H1 (cell line): ENCODE measurements around the gene LARP6. TPM values are rescaled to one million over a fixed set of nuclear protein-coding genes. Genes with fewer than 3 reads are reported as not detected.

ENCODE experiments used
- CTCF ChIA-PET: fragments of 300-600 bp; sonication (Branson Sonifier 250); formaldehyde crosslinking; loops from one replicate; lab custom pipeline; 2021; ENCODE audit not compliant: partially characterized antibody; lab: Charles Lee
- POLR2A ChIA-PET: fragments of 300-600 bp; sonication (Branson Sonifier 250); formaldehyde crosslinking; loops from one replicate; lab custom pipeline; 2021; ENCODE audit warnings: inconsistent platforms; ENCODE audit not compliant: partially characterized antibody; lab: Charles Lee
- DNase-seq, 2 experiments: peaks; one replicate each; pipeline versions ENCODE4 v3.0.0 to v3.0.0-alpha.2; 2010 to 2022; ENCODE audit warnings: low spot score in 2 of 2, low read depth in 1 of 2, mixed read lengths in 1 of 2
- FAIRE-seq: peaks from 2 replicates; lab custom pipeline; 2011; peaks lifted over from hg19 to GRCh38; lab: Jason Lieb, UNC
- H2AFZ ChIP-seq: 2 replicates; pipeline ENCODE4 v1.8.1; 2012; ENCODE audit warnings: low read length, inconsistent platforms
- H2AK5ac ChIP-seq: 2 replicates; pipeline ENCODE4 v1.6.1; 2013; ENCODE audit warnings: low read depth, low read length
- H2BK120ac ChIP-seq: replicated peaks from 2 replicates; pipeline ENCODE3; 2013; ENCODE audit warnings: low read depth, low read length, inconsistent platforms
- H2BK12ac ChIP-seq: 2 replicates; pipeline ENCODE4 v1.6.1; 2013; ENCODE audit warnings: low read depth, low read length
- H2BK15ac ChIP-seq: 2 replicates; pipeline ENCODE4 v1.6.1; 2013; ENCODE audit warnings: low read length
- H2BK20ac ChIP-seq: 2 replicates; pipeline ENCODE4 v1.6.1; 2013; ENCODE audit warnings: low read length
- H2BK5ac ChIP-seq: 2 replicates; pipeline ENCODE4 v1.6.1; 2013; ENCODE audit warnings: low read depth, low read length
- H3K14ac ChIP-seq: 2 replicates; pipeline ENCODE4 v1.6.1; 2013; ENCODE audit warnings: inconsistent platforms; ENCODE audit not compliant: insufficient read length
- H3K18ac ChIP-seq: 2 replicates; pipeline ENCODE4 v1.6.1; 2013; ENCODE audit warnings: low read length; ENCODE audit errors: extremely low read depth
- H3K23ac ChIP-seq: 2 replicates; pipeline ENCODE4 v1.6.1; 2013; ENCODE audit warnings: inconsistent platforms; ENCODE audit not compliant: insufficient read length
- H3K23me2 ChIP-seq: 2 replicates; pipeline ENCODE4 v1.6.1; 2013; ENCODE audit warnings: low read depth, low read length
- H3K27ac ChIP-seq: 2 replicates; pipeline ENCODE4 v1.6.1; 2011; ENCODE audit warnings: low read depth, low read length, inconsistent platforms
- H3K27me3 ChIP-seq, 4 experiments: replicated peaks in 1 of 4; 1 replicate in 1 of 4; 2 replicates in 3 of 4; pipeline versions ENCODE4 v1.6.1 to v1.8.1; 2011 to 2013; ENCODE audit warnings: low read length in 3 of 4, mild to moderate bottlenecking in 3 of 4, inconsistent platforms in 2 of 4, mixed read lengths in 2 of 4, moderate library complexity in 1 of 4; ENCODE audit not compliant: control insufficient read depth in 3 of 4, insufficient read depth in 3 of 4; ENCODE audit errors: extremely low read depth in 1 of 4
- H3K36me3 ChIP-seq, 4 experiments: 2 replicates each; pipeline versions ENCODE4 v1.6.1 to v1.8.1; 2011 to 2013; ENCODE audit warnings: mild to moderate bottlenecking in 4 of 4, low read length in 3 of 4, moderate library complexity in 2 of 4, control low read depth in 1 of 4, inconsistent platforms in 1 of 4; ENCODE audit not compliant: insufficient read depth in 4 of 4, control insufficient read depth in 2 of 4
- H3K4ac ChIP-seq: replicated peaks from 2 replicates; pipeline ENCODE3; 2013; ENCODE audit warnings: low read length, low read depth, mixed read lengths, inconsistent platforms; ENCODE audit not compliant: insufficient read length
- H3K4me1 ChIP-seq, 4 experiments: replicated peaks in 1 of 4; 1 replicate in 1 of 4; 2 replicates in 3 of 4; pipeline versions ENCODE4 v1.6.1 to v1.8.1; 2011 to 2013; ENCODE audit warnings: low read length in 3 of 4, inconsistent platforms in 2 of 4, mixed read lengths in 1 of 4; ENCODE audit not compliant: insufficient read depth in 4 of 4, control insufficient read depth in 3 of 4
- H3K4me2 ChIP-seq, 2 experiments: 2 replicates each; pipeline versions ENCODE4 v1.6.1 to v1.8.1; 2011 to 2013; ENCODE audit warnings: low read depth in 2 of 2, low read length in 2 of 2, control low read depth in 1 of 2, inconsistent platforms in 1 of 2, mild to moderate bottlenecking in 1 of 2; ENCODE audit not compliant: insufficient read depth in 1 of 2
- H3K4me3 ChIP-seq, 4 experiments: fragments of 200-600, 300-600 bp in 1 of 4; sonication (generic), shearing (Covaris generic), sonication (Bioruptor Twin) in 1 of 4; 2 replicates each; pipeline versions ENCODE4 v1.5.1 to v1.8.1; 2011 to 2016; ENCODE audit warnings: low read length in 4 of 4, low read depth in 3 of 4, control low read depth in 2 of 4, inconsistent platforms in 2 of 4, mild to moderate bottlenecking in 2 of 4, mixed read lengths in 1 of 4, moderate library complexity in 1 of 4; ENCODE audit not compliant: insufficient read depth in 2 of 4; ENCODE audit errors: extremely low read depth in 1 of 4
- H3K56ac ChIP-seq: replicated peaks from 2 replicates; pipeline ENCODE3; 2013; ENCODE audit warnings: low read depth, mild to moderate bottlenecking, mixed read lengths, low read length, inconsistent platforms; ENCODE audit not compliant: insufficient read length
- H3K79me1 ChIP-seq: 2 replicates; pipeline ENCODE4 v1.6.1; 2013; ENCODE audit warnings: low read depth, low read length, control low read depth
- H3K79me2 ChIP-seq, 2 experiments: 2 replicates each; pipeline versions ENCODE4 v1.6.1 to v1.8.1; 2012 to 2013; ENCODE audit warnings: low read length in 2 of 2, mild to moderate bottlenecking in 2 of 2, inconsistent platforms in 1 of 2; ENCODE audit not compliant: insufficient read depth in 2 of 2, control insufficient read depth in 1 of 2
- H3K9ac ChIP-seq, 4 experiments: replicated peaks in 1 of 4; 1 replicate in 1 of 4; 2 replicates in 3 of 4; pipeline versions ENCODE4 v1.6.1 to v1.8.1; 2011 to 2013; ENCODE audit warnings: low read depth in 3 of 4, low read length in 3 of 4, control low read depth in 2 of 4, mild to moderate bottlenecking in 2 of 4, moderate library complexity in 2 of 4, inconsistent platforms in 1 of 4; ENCODE audit errors: extremely low read depth in 1 of 4
- H3K9me3 ChIP-seq, 2 experiments: 2 replicates each; pipeline versions ENCODE4 v1.6.1 to v1.8.1; 2012 to 2013; ENCODE audit warnings: mild to moderate bottlenecking in 2 of 2, moderate library complexity in 2 of 2, control low read depth in 1 of 2, inconsistent platforms in 1 of 2, low read depth in 1 of 2, low read length in 1 of 2, mixed read lengths in 1 of 2; ENCODE audit not compliant: insufficient read depth in 2 of 2
- H4K20me1 ChIP-seq, 2 experiments: replicated peaks in 1 of 2; 2 replicates each; pipeline versions ENCODE3 to v1.8.1; 2011 to 2013; ENCODE audit warnings: inconsistent platforms in 2 of 2, low read length in 2 of 2, mild to moderate bottlenecking in 1 of 2; ENCODE audit not compliant: insufficient read depth in 2 of 2, control insufficient read depth in 1 of 2
- H4K5ac ChIP-seq: 2 replicates; pipeline ENCODE4 v1.6.1; 2013; ENCODE audit warnings: low read length, low read depth, mixed read lengths, inconsistent platforms; ENCODE audit not compliant: insufficient read length
- H4K8ac ChIP-seq: 2 replicates; pipeline ENCODE4 v1.8.0; 2013; ENCODE audit warnings: mild to moderate bottlenecking, moderate library complexity, low read length, inconsistent platforms; ENCODE audit not compliant: insufficient read depth; ENCODE audit errors: extremely low read depth
- H4K91ac ChIP-seq: replicated peaks from 2 replicates; pipeline ENCODE3; 2013; ENCODE audit warnings: low read length, mixed read lengths, inconsistent platforms; ENCODE audit not compliant: insufficient read length
- ASH2L ChIP-seq: fragments of 200-600, 300-600 bp; sonication (generic); IDR thresholded peaks from one replicate; pipeline ENCODE4 v1.7.1; 2017; ENCODE audit warnings: low read length
- BACH1 ChIP-seq: IDR thresholded peaks from 2 replicates; pipeline ENCODE4 v1.6.1; 2012; ENCODE audit warnings: low read length, improper control_type of control experiment
- GABPA ChIP-seq: IDR thresholded peaks from 2 replicates; pipeline ENCODE4 v1.6.1; 2011; ENCODE audit warnings: mild to moderate bottlenecking, low read length, moderate library complexity, borderline replicate concordance; ENCODE audit not compliant: insufficient read depth
- HDAC2 ChIP-seq, 2 experiments: fragments of 300-600 bp in 1 of 2; sonication (generic) in 1 of 2; IDR thresholded peaks; 2 replicates each; pipeline ENCODE4 v1.6.1; 2011 to 2012; ENCODE audit warnings: low read depth in 2 of 2, low read length in 2 of 2, mild to moderate bottlenecking in 2 of 2, moderate library complexity in 2 of 2, borderline replicate concordance in 1 of 2, inconsistent platforms in 1 of 2
- PHF8 ChIP-seq: fragments of 200-600 bp; sonication (generic); conservative IDR thresholded peaks from 2 replicates; pipeline ENCODE4 v1.7.1; 2012; ENCODE audit warnings: low read depth, mild to moderate bottlenecking, inconsistent platforms, low read length, moderate library complexity
- TBP ChIP-seq: IDR thresholded peaks from 2 replicates; pipeline ENCODE4 v1.6.1; 2011; ENCODE audit warnings: low read depth, low read length, improper control_type of control experiment
- WGBS, 2 experiments: shearing (Covaris generic) in 1 of 2; methylation state at CpG; one replicate each; pipeline versions ENCODE4 v1.1.6 to v1.1.7; 2013 to 2015; ENCODE audit warnings: low lambda C conversion rate in 2 of 2, mixed read lengths in 2 of 2, inconsistent platforms in 1 of 2, low coverage in 1 of 2, missing lambda C conversion rate in 1 of 2; ENCODE audit not compliant: insufficient replicate concordance in 2 of 2, insufficient coverage in 1 of 2, insufficient read length in 1 of 2; ENCODE audit errors: extremely low coverage in 1 of 2, missing lambda C conversion rate in 1 of 2; 5-methylcytosine and 5-hydroxymethylcytosine counted together
- long read RNA-seq, 2 experiments: library from RNA in 1 of 2; library from capped mRNA in 1 of 2; stranded (forward); transcript quantifications; one replicate each; pipeline ENCODE4 v2.0.0, GENCODE V29; 2021; ENCODE audit warnings: inconsistent platforms in 1 of 2
- polyA minus RNA-seq, 3 experiments: library from RNA; depleted of rRNA, polyadenylated mRNA; stranded (reverse); fragments of >200 nt; gene quantifications; 1 replicate in 2 of 3; 2 replicates in 1 of 3; pipeline ENCODE4 v1.2.3, GENCODE V29; 2011
- polyA plus RNA-seq, 7 experiments: library from polyadenylated mRNA; depleted of rRNA in 3 of 7; stranded (reverse) in 5 of 7; unstranded in 2 of 7; fragments of >200 nt in 5 of 7; fragments of 200-250 nt in 2 of 7; gene quantifications; 1 replicate in 5 of 7; 2 replicates in 1 of 7; 4 replicates in 1 of 7; pipeline versions ENCODE4 v1.2.1 to v1.2.3, GENCODE V29; 2011 to 2013; ENCODE audit warnings: missing spikeins in 2 of 7, mixed read lengths in 2 of 7
- total RNA-seq: library from RNA; stranded (reverse); fragmentation: NEBNext Ultra II Directional; extraction: Animal tissue kit (Norgen Biotek cat#: 25700); gene quantifications from 2 replicates; pipeline ENCODE4 v1.2.1, GENCODE V29; 2021
- TF ChIP-seq, protein P1 (sequence below): IDR thresholded peaks from 2 replicates; pipeline ENCODE4 v1.6.1; 2012; ENCODE audit warnings: inconsistent platforms

The LARP6 gene
- 20.2 and 21.0 TPM in 2 replicates for total RNA-seq
- polyA plus RNA-seq (2011; rRNA removed) = 23.9 and 24.7 TPM in 2 replicates
- 24.6 TPM for polyA plus RNA-seq (2011; cell fraction: cytosol; rRNA removed)
- 15.6 TPM for polyA plus RNA-seq (2011; cell fraction: nucleus; rRNA removed)
- polyA plus RNA-seq (2012, experiment 1 of 2) = 21.5 to 30.2 TPM (median 23.2 TPM) in 4 replicates
- 15.6 TPM for polyA plus RNA-seq (2012, experiment 2 of 2)
- 17.0 TPM for polyA plus RNA-seq (2013, experiment 1 of 2)
- polyA plus RNA-seq (2013, experiment 2 of 2) = 17.2 TPM
- polyA minus RNA-seq (2011; rRNA and poly(A)+ RNA removed) = 12.1 and 12.8 TPM in 2 replicates
- polyA minus RNA-seq (2011; cell fraction: cytosol; rRNA and poly(A)+ RNA removed) = 5.7 TPM
- polyA minus RNA-seq (2011; cell fraction: nucleus; rRNA and poly(A)+ RNA removed) = 15.3 TPM
- long read RNA-seq, experiment 1, full-length matches to known transcripts = 12 of 14 reads
- long read RNA-seq, experiment 1, partial matches to known transcripts = 0 of 14 reads
- long read RNA-seq, experiment 1, other reads (novel, unspliced or antisense) = 2 of 14 reads
- long read RNA-seq, experiment 2 = 0 reads

DNA sequence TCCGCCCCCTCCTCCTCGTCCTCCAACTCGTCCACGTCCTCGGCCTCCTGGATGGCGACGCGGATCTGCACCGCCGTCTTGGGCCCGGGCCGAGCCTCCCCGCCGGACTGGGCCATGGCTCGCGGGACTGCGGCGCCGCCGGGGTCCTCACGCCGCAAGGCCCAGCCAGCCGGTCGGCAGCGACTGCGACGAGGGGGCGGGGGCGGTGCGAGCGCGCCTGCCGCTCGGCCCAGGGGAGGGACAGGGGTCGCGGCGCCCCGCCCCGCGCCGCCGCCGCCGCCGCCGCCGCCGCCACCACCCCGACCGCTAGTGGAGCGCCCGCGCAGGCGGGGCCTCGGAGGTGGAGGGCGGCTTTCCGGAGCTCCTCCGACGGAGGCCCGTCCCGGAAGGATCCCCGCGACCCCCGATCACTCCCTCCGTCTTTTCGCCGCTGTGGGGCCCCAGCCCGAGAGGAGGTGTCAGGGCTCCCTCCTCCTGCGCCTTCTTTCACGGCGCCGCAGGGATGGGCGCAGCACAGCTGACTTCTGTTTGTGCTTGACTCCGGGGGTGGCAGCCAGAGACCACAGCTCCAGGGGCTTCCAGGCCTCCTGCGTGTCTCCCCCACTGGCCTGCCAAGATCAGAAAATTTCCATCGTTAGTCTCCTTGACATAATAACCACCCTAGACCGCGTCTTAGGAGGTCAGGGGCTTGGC, at the start of gene LARP6:
Gene LARP6, minus strand, starts transcription at position 185 of the 693 bp plus-strand sequence. Its CDS starts 69 bp downstream, at position 116.
- peak within 1 kb of the TSS; percentile 82 for H4K5ac ChIP-seq
- H3K27me3 ChIP-seq = 0 out of 7 replicates have a peak, but pooled peaks cover 0 to 3% (median 0%) of the 10 kb centered on the region in 4 experiments
- no peak within 1 kb of the TSS; the same call in 1 of the 2 replicates for H3K27ac ChIP-seq
- peak within 1 kb of the TSS; percentile 81; the same call in 1 of the 2 replicates for H4K8ac ChIP-seq
- DNase-seq (peak in 1 of 2 experiments; percentile 85), FAIRE-seq (no peak)
- CTCF ChIA-PET = interaction anchor here (1.0 to 1.8 kb wide), 5 partner anchors 15 to 157 kb away, joined by 3 to 9 read pairs (median 4); no protein-coding TSS in a partner anchor
- H2AFZ ChIP-seq = 0 out of 2 replicates have a peak within 1 kb of the TSS, but pooled peaks have one; percentile 79
- no peak within 1 kb of the TSS for H3K14ac ChIP-seq
- no peaks in the 10 kb centered on the region for H3K79me1 ChIP-seq
- peak within 1 kb of the TSS; percentile 20 for H3K56ac ChIP-seq
- POLR2A ChIA-PET = interaction anchor here (0.6 to 2.4 kb wide), 8 partner anchors 9 to 1454 kb away, joined by 3 to 10 read pairs (median 4); partner anchors contain the start of gene THAP10
- peak within 1 kb of the TSS; percentile 3 to 79 (median 34); a peak in 6 of 7 replicates for H3K9ac ChIP-seq
- H4K20me1 ChIP-seq = no peaks in the 10 kb centered on the region
- no peak within 1 kb of the TSS for H3K23ac ChIP-seq
- no peak within 1 kb of the TSS for H2BK12ac ChIP-seq
- H3K4ac ChIP-seq = no peak within 1 kb of the TSS
- 8% methylated on average over 10 of the region's 78 CpGs; no CpG with 5 or more reads in 1 of the 2 experiments for WGBS, 2 experiments
- no peak within 1 kb of the TSS for H2AK5ac ChIP-seq
- H2BK20ac ChIP-seq = no peak within 1 kb of the TSS
- H3K9me3 ChIP-seq = no peaks in the 10 kb centered on the region
- H3K18ac ChIP-seq = peak within 1 kb of the TSS; percentile 60
- peaks cover 3 to 8% (median 5%) of the 10 kb centered on the region in 4 experiments; a peak in 4 of 7 replicates for H3K4me1 ChIP-seq
- H3K79me2 ChIP-seq = peaks cover 0 to 9% of the 10 kb centered on the region in 2 experiments; a peak in 1 of 4 replicates
- H3K4me2 ChIP-seq = peak within 1 kb of the TSS; percentile 36 to 90
- H3K4me3 ChIP-seq = peak within 1 kb of the TSS; percentile 70 to 80 (median 73)
- H2BK120ac ChIP-seq = no peak within 1 kb of the TSS
- H4K91ac ChIP-seq = peak within 1 kb of the TSS; percentile 62
- no peaks in the 10 kb centered on the region for H3K36me3 ChIP-seq
- peaks cover 10% of the 10 kb centered on the region; the same call in 1 of the 2 replicates for H3K23me2 ChIP-seq
- no peak within 1 kb of the TSS for H2BK15ac ChIP-seq
- H2BK5ac ChIP-seq = no peak within 1 kb of the TSS
- TF ChIP-seq TBP = no peak; the same call in 1 of the 2 replicates
- peak; percentile 31 for TF ChIP-seq ASH2L
- TF ChIP-seq GABPA = no peak
- TF ChIP-seq, protein P1, sequence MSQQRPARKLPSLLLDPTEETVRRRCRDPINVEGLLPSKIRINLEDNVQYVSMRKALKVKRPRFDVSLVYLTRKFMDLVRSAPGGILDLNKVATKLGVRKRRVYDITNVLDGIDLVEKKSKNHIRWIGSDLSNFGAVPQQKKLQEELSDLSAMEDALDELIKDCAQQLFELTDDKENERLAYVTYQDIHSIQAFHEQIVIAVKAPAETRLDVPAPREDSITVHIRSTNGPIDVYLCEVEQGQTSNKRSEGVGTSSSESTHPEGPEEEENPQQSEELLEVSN = 0 out of 2 replicates have a peak, but pooled peaks have one; percentile 12
- peak; percentile 66 for TF ChIP-seq PHF8
- 0 out of 4 replicates have a peak, but pooled peaks of 1 of the 2 experiments have one; percentile 27 for TF ChIP-seq HDAC2 (IDR thresholded peaks at IDR 0.05; ENCODE audit: borderline replicate concordance in 1 of 2, low read depth in 2 of 2, low read length in 2 of 2)
- no peak for TF ChIP-seq BACH1
